ENCODE results near the gene F5. TPM values are rescaled to one million over a fixed set of nuclear protein-coding genes. Genes with fewer than 3 reads are reported as not detected.

F5 gene
- total RNA-seq, 1 donor from 2014 or later = not detected

DNA sequence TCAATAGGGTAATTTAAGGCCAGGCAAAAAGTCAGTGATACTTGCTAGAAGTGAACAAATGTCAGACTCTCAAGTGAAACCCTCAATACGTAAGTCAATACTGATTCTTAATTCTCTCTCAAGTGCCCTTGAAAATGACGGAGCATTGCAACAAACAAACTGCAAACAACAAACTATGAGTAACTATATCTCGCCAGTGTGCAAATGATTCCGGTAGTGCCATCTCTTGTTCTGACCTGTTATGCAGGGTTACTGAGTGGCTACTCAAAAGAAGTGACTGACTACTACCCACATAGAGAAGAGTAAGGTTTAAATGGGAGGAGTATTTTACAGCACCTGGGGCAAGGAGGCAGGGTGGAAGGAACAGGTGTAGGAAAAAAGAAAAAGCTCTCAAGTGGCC, 102.2 kb downstream of the F5 start:
- no peak for DNase-seq (ENCODE audit: low read depth in 2 of 2)

DNA sequence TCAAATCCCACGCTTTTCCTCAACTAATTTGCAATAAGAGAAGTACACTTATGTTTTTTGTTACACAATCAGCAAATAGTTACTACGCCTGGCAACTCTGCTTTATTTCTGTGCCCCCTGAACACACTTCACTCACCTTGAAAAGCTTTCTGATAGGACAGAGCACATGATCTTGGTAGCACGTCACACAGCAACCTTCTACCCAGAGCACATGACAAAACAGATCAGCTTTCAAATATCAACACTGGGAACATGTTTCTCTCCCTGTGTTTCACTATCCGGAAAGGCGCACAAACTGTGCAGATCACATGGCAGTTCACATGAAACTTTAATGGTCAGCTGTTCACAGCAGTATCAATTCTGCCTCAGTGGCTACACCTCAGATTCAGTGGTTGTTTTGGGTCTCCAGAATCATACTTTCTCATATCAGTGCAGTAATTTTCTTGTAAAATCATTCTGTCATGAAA, 102.7 kb downstream of the F5 start:
- DNase-seq (ENCODE audit: low read depth in 2 of 2) = no peak

DNA sequence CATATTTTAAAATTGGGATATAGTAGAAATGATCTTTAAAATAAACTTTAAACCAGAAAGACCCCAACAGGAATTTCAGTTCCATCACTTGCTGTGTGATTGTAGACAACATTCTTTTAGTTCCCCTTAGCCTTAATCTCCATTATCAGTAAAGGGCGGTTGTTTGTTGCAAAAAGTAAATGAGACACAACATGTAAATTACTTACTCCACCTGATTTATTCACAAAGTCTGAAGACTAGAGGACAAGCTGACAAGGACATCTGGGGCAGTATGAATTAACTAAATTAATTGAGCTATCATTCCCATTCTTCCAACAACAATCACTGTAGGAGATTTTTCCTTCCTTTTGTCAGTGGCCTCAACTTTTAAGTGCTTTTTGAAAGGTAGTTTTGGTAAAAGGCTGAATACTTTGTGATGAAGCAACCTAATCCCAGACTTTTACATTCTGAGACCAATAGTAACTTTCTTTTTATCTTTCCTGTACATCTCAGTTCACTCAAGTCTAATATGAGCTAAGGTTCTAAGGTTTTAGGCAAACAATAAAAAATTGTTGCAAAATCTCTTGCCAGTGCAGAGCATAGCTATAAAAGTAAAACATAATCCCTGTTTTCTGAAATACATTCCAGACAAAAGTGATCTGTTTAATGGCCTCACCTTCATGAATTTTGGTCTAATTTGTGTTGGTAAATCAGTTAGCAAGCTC, 106.8 kb downstream of the F5 start:
- no peak for DNase-seq (ENCODE audit: low read depth in 2 of 2)

DNA sequence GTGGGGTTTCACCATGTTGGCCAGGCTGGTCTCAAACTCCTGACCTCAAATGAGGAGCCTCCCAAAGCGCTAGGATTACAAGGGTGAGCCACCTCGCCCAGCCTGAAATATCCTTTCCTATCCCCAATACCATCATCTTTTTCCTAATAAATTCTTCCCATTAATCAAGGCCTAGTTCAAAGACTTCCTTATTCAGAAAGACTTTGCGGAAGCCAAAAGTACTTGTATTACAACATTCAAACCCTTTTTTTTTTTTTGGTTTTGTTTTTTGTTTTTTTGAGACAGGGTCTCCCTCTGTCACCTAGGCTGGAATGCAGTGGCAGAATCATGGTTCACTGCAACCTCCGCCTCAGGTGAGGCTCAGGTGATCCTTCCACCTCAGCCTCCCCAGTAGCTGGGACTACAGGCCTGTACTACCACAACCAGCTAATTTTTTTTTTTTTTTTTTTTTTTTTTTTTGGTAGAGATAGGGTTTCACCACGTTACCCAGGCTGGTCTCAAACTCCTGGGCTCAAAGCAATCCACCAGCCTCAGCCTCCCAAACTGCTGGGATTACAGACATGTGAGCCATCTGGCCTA, 108.1 kb downstream of the F5 start:
- no peak for DNase-seq (ENCODE audit: low read depth in 2 of 2)

DNA sequence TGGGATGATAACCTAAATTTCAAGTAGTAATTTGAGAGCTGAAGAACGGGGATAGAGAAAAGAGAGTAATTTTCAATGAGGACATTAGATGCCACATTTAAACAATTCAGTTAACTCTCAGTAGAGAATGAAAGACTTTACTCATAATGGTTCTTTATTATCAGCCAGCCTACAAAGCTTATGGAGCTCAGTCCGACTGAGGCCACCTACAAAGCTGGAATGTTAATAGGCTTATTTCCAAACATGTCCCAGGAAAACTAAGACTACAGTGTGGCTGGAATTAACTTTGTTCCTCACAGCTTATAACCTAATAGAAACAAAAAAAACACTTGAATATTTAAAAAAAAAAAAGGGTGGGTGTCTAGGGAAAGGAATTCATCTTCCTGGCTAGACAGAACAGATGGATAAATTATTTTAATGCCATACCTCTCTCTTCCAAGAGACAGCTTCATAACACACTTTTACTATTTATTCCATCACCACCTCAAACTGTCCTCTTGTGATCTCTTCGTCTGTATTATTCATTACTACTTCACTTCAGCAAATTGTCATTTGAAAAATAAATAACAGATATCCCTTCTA, 110.4 kb downstream of the F5 start:
- DNase-seq (ENCODE audit: low read depth in 2 of 2) = no peak

DNA sequence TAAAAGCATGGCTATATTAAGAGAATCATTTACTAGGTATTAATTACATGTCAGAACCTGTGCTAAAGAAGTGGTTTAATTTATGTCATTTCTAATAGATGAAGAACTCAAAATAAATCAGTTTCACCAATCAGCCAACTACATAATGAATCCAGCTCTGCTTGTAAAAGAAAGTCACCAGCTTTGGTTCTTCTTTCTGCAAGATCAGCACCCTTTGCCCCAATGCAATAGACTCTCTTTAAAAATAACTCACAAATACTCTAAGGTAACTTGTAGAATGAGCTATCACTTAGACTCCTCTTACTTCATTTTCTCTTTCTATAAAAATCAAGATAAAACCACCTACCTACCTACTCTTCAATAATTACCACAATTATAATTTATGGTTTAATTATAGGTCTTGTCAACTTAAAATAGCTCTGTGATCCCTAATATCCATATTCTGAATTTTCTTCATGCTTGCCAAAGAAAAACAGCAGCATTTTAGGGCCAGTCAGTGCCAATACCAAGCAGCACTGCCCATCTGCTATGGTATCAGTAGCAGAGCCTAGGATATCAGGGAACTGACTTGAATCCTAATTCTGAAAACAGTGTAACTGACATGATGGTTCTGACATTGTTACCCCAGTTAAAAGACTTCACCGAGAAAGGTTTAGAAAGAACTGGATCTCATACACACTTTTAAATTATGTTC, 111.8 kb downstream of the F5 start:
- DNase-seq (ENCODE audit: low read depth in 2 of 2) = no peak

DNA sequence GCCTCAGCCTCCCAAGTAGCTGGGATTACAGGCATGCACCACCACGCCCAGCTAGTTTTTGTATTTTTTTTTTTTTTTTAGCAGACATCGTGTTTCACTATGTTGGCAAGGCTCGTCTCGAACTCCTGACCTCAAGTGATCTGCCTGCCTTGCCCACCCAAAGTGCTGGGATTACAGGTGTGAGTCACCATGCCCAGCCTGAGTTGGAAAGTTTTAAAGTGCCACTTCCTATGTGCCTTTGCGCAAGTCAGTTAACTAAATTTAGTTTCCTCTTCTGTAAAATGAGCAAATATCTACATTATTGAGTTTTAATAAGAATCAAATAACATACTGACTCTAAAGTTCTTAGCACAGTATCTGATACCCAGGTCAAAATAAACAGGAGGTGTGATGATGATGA, 112.9 kb downstream of the F5 start:
- DNase-seq (ENCODE audit: low read depth in 2 of 2) = no peak

DNA sequence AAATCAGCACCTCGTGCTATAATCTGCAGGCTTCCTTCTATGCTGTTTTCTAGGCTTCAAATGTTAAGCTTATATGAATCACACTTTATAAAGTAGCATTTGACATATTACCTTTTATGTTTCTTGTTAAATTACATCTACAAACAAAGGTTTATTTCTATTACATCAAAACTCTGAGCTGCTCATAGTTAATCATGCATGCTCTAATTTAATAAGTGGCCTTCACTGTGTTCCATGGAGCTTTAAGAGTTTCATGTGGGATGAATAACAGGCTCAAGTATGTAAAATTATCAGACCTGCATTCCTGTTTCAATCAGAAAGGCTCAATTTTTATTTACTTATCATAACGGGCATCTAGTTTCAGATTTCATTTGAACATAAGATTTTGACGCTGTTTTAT, 113.5 kb downstream of the F5 start:
- DNase-seq (ENCODE audit: low read depth in 2 of 2) = no peak

DNA sequence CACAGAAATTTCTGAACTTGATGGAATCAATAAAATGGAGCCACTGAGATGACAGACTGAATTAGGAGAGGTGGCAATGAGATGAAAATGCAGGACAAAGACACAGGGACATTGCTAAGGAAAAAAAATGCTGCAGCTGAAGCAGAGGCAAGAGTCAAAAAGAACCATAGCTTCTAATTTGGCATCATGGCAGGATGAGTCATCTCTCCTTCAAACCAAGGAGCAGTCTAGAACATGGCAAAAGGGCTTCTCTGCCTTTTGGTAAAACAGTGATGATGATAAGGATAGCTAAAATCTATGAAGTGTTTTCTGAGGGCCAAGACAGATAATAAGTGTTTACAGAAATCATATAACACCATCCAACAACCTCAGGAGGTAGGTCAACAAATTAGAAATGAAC, 117.3 kb downstream of the F5 start:
- DNase-seq (ENCODE audit: low read depth in 2 of 2) = no peak

DNA sequence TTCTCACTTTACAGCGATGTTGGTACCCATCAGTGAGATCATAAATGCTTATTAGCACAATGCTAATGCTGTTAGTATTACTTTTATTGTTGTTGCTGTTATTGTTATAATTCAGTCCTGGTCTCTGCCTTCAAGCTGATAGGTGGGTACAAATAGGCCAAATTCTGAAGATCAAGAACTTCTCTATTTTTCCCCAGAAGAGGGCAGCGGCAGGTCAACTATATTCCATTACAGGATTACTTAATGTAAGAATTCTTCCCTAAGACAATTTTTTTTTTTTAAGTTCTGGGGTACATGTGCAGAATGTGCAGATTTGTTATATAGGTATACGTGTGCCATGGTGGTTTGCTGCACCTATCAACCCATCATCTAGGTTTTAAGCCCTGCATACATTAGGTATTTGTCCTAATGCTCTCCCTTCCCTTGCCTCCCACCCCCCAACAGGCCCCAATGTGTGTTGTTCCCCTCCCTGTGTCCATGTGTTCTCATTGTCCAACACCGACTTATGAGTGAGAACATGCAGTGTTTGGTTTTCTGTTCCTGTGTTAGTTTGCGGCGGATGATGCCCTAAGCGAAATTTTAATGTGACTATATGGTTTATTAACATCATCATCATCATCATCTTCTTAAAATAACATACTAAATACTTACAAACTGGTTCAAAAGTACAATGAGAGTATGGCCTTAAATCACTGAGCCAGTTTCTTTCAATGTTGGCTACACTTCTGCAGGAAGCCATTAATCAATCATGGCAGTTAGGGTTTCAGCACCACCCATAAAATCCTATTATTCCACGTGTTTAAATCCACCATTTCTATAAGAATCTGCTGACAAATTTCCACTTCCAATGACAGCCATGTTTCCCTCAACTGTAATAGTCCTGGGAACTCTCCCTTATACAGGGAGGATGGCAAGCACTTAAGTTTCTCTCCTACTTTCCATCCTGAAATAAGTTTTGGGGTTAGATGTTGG, 119.7 kb downstream of the F5 start:
- DNase-seq (ENCODE audit: low read depth in 2 of 2) = peak in 1 of 2 donors; percentile 46

DNA sequence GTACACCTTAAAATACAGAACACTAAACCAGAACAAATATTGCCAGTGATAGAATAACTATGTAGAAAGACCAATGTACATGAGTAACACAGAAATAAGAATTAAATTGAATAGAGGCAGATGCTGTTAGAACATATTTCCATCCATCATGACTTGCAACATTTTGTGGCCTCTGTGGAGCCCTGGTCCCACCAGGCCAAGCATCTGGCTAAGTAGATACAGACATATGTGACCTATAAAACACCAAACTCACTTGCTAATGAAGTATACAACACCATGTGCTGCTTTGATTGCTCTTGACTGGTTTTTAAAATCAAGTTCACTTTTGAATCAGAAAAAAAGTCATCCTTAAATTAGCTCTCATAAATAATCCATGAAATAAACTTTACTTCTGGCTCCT, 121.0 kb downstream of the F5 start:
- DNase-seq (ENCODE audit: low read depth in 2 of 2) = no peak

Other genes with a start within 250 kb of the F5 start
- 11.5 and 15.0 TPM in 2 replicates for gene NME7, start 218.7 kb downstream of the F5 start, total RNA-seq
- 11.5 and 12.2 TPM in 2 replicates for gene BLZF1, start 218.3 kb downstream of the F5 start, total RNA-seq
- not detected in 2 replicates for gene CCDC181, start 159.0 kb downstream of the F5 start, total RNA-seq
- 2.3 and 2.4 TPM in 2 replicates for gene SLC19A2, start 100.5 kb downstream of the F5 start, total RNA-seq
- gene SELP, start 43.6 kb upstream of the F5 start, total RNA-seq = 0.13 and 8.2 TPM in 2 replicates
- 0.13 TPM in 2 replicates for gene SELL, start 125.1 kb upstream of the F5 start, total RNA-seq
- gene SELE, start 147.6 kb upstream of the F5 start, total RNA-seq = 3.1 and 4.9 TPM in 2 replicates
- 3.4 and 4.7 TPM in 2 replicates for gene METTL18, start 208.4 kb upstream of the F5 start, total RNA-seq